OCI-LY3 (cell line): ENCODE data around the gene CTNNA1.

Experiments used
- H2AFZ ChIP-seq: fragments of 200-600, 300-600 bp; shearing (Covaris generic); 2 replicates; pipeline ENCODE4 v1.6.0; 2014; ENCODE audit warnings: antibody characterized with exemption, low read depth, low read length
- H3K27ac ChIP-seq: fragments of 200-600, 300-600 bp; sonication (generic); 2 replicates; pipeline ENCODE4 v1.5.1; 2014; ENCODE audit warnings: mild to moderate bottlenecking, low read length, moderate library complexity, mixed read lengths
- H3K27me3 ChIP-seq: fragments of 200-600, 300-600 bp; sonication (generic); 2 replicates; pipeline ENCODE4 v1.6.1; 2014; ENCODE audit warnings: low read depth, low read length, mixed read lengths
- H3K36me3 ChIP-seq: fragments of 200-600, 300-600 bp; sonication (generic); replicated peaks from 2 replicates; pipeline ENCODE3; 2014; ENCODE audit warnings: low read depth, low read length, mixed read lengths
- H3K4me1 ChIP-seq: fragments of 300-600, 200-600 bp; sonication (generic); 2 replicates; pipeline ENCODE4 v1.6.1; 2014; ENCODE audit warnings: low read length, mixed read lengths
- H3K4me2 ChIP-seq: fragments of 200-600, 300-600 bp; sonication (generic); 2 replicates; pipeline ENCODE4 v1.6.1; 2014; ENCODE audit warnings: low read length, mixed read lengths
- H3K4me3 ChIP-seq: fragments of 300-600, 200-600 bp; sonication (generic); 2 replicates; pipeline ENCODE4 v1.5.1; 2014; ENCODE audit warnings: antibody characterized with exemption, mild to moderate bottlenecking, low read length, moderate library complexity
- H3K79me2 ChIP-seq: fragments of 300-600, 200-600 bp; shearing (Covaris generic); 2 replicates; pipeline ENCODE4 v1.6.1; 2014; ENCODE audit warnings: mild to moderate bottlenecking, low read length, mixed read lengths
- H3K9ac ChIP-seq: fragments of 300-600, 200-600 bp; shearing (Covaris generic); 2 replicates; pipeline ENCODE4 v1.6.0; 2014; ENCODE audit warnings: mild to moderate bottlenecking, low read length, moderate library complexity
- H3K9me3 ChIP-seq: fragments of 200-600, 300-600 bp; shearing (Covaris generic); 2 replicates; pipeline ENCODE4 v1.6.1; 2014; ENCODE audit warnings: low read length, mixed read lengths; ENCODE audit not compliant: insufficient read depth
- H4K20me1 ChIP-seq: fragments of 200-600, 300-600 bp; sonication (generic); 2 replicates; pipeline ENCODE4 v1.6.1; 2016; ENCODE audit warnings: low read length, mixed read lengths; ENCODE audit not compliant: insufficient read depth
- EZH2phosphoT487 ChIP-seq: fragments of 200-600 bp; shearing (Covaris generic); IDR thresholded peaks from 2 replicates; pipeline ENCODE4 v1.6.1; 2018; ENCODE audit warnings: antibody characterized with exemption, mixed run types, low read depth
- TF ChIP-seq, protein P1 (sequence below): fragments of 200-600, 300-600 bp; sonication (generic); IDR thresholded peaks from 2 replicates; pipeline ENCODE4 v1.5.1; 2014; ENCODE audit warnings: antibody characterized with exemption, low read length, low read depth

CTNNA1 gene

DNA sequence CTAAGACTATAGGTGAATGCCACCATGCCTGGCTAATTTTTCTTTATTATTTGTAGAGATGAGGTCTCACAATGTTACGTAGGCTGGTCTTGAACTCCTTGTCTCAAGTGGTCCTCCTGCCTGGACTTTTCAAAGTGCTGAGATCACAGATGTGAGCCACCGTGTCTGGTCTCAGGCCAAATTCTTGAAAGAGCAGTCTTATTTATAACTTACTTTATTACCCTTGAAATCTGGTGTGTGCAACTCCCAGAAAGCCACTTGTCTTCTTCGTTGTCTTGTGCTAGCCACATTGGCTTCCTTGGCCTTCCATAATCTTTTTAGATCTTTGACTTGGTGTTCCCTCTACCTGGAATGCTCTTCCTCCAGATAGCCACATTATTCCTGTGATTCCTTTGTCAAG, 50.1 kb downstream of the CTNNA1 start:
- Histone ChIP-seq H3K36me3 (no peaks in the 10 kb centered on the region), H3K27me3 (no peaks in the 10 kb centered on the region), H3K9ac (no peak overlapping the region), H3K4me2 (no peak overlapping the region), H3K79me2 (no peaks in the 10 kb centered on the region), H3K4me1 (no peaks in the 10 kb centered on the region), H2AFZ (no peak overlapping the region), H3K4me3 (no peak overlapping the region), H4K20me1 (no peaks in the 10 kb centered on the region), H3K9me3 (no peaks in the 10 kb centered on the region), H3K27ac (no peak overlapping the region)
- TF ChIP-seq, protein P1, sequence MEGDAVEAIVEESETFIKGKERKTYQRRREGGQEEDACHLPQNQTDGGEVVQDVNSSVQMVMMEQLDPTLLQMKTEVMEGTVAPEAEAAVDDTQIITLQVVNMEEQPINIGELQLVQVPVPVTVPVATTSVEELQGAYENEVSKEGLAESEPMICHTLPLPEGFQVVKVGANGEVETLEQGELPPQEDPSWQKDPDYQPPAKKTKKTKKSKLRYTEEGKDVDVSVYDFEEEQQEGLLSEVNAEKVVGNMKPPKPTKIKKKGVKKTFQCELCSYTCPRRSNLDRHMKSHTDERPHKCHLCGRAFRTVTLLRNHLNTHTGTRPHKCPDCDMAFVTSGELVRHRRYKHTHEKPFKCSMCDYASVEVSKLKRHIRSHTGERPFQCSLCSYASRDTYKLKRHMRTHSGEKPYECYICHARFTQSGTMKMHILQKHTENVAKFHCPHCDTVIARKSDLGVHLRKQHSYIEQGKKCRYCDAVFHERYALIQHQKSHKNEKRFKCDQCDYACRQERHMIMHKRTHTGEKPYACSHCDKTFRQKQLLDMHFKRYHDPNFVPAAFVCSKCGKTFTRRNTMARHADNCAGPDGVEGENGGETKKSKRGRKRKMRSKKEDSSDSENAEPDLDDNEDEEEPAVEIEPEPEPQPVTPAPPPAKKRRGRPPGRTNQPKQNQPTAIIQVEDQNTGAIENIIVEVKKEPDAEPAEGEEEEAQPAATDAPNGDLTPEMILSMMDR = no peak
- no peak for TF ChIP-seq EZH2phosphoT487

DNA sequence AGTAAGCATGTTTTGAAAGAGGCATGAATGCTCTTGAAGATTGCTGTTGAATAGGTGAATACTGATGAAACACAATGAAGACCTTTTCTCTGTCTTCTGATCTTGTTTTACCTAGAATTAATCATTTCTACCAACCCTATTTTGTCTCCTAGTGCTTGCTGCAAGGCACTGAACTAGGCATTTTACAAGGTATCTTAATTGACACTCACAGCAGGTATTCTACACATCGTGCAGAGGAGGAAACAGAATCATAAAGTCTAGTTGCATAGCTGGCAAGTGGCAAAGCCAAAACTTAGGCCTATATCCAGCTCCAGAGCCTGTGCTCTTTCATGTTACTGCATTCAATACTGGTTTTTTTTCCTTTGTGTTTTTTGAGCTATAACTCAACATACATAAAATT, 50.7 kb downstream of the CTNNA1 start:
- Histone ChIP-seq H3K27ac (no peak overlapping the region), H3K9ac (no peak overlapping the region), H2AFZ (no peak overlapping the region), H3K27me3 (no peaks in the 10 kb centered on the region), H4K20me1 (no peaks in the 10 kb centered on the region), H3K4me3 (no peak overlapping the region), H3K4me2 (no peak overlapping the region), H3K9me3 (no peaks in the 10 kb centered on the region), H3K36me3 (no peaks in the 10 kb centered on the region), H3K4me1 (no peaks in the 10 kb centered on the region), H3K79me2 (no peaks in the 10 kb centered on the region)
- TF ChIP-seq, protein P1 = no peak

- no peaks in the 10 kb centered on the region for H3K79me2 ChIP-seq
- no peaks in the 10 kb centered on the region for H3K9me3 ChIP-seq
- H4K20me1 ChIP-seq = no peaks in the 10 kb centered on the region
Observed at GRCh38 chr5:138805096-138805495, 51.9 kb downstream of the CTNNA1 start.

DNA sequence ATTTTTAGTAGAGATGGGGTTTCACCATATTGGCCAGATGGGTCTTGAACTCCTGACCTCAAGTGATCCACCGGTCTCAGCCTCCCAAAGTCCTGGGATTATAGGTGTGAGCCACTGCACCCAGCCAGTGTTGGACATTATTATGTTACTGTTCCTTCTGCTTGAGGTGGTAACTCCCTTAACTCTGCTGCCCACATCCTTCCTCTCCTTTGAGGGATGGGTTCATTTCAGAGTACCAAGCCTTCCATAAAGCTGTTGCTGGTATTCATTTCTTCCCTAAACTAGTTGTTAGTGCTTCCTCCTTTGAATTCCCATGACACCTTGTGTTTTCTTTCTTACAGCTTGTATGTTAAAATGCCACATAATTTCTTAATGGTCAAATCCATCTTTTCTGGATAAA, 54.0 kb downstream of the CTNNA1 start:
- Histone ChIP-seq H3K4me1 (no peaks in the 10 kb centered on the region), H3K79me2 (no peaks in the 10 kb centered on the region), H3K4me2 (no peak overlapping the region), H3K36me3 (no peaks in the 10 kb centered on the region), H4K20me1 (no peaks in the 10 kb centered on the region), H3K9me3 (no peaks in the 10 kb centered on the region), H3K27me3 (no peaks in the 10 kb centered on the region), H3K9ac (no peak overlapping the region), H3K27ac (no peak overlapping the region), H2AFZ (no peak overlapping the region), H3K4me3 (no peak overlapping the region)
- TF ChIP-seq, protein P1 = no peak
- TF ChIP-seq EZH2phosphoT487 = no peak

More at GRCh38 chr5:138805096-138805495, 51.9 kb downstream of the CTNNA1 start:
- Histone ChIP-seq H3K4me2 (no peak overlapping the region), H3K36me3 (no peaks in the 10 kb centered on the region), H3K4me1 (no peaks in the 10 kb centered on the region), H3K27me3 (no peaks in the 10 kb centered on the region), H3K27ac (no peak overlapping the region), H3K9ac (no peak overlapping the region), H2AFZ (no peak overlapping the region), H3K4me3 (no peak overlapping the region)
- no peak for TF ChIP-seq EZH2phosphoT487
- TF ChIP-seq, protein P1 = no peak
